A549 treated with AZD9567 at 1 μM for 4 hours (cell line): ENCODE measurements around the gene KIF11. TPM values are rescaled to one million over a fixed set of nuclear protein-coding genes. Genes with fewer than 3 reads are reported as not detected.

Experiments used
- total RNA-seq: library from RNA; stranded (reverse); fragments of 200-300 nt; extraction: Qiagen RNA extraction; gene quantifications from 5 replicates; pipeline ENCODE4 v1.2.3, GENCODE V29; 2022; ENCODE audit not compliant: insufficient read depth

The KIF11 gene
- total RNA-seq: 30.8 to 44.9 TPM (median 36.5 TPM) in 5 replicates

GRCh38 chr10:92592761-92593618 is at the start of gene KIF11:
Gene KIF11 (plus strand): TSS chr10:92593130. CDS start chr10:92593376, 246 bp downstream.

GRCh38 chr10:92573798-92574547 is 19.0 kb upstream of the KIF11 start, which contains the start of gene IDE:
Gene IDE (minus strand): TSS chr10:92574093. CDS start chr10:92574019, 74 bp downstream.

GRCh38 chr10:92689663-92690210 is 96.8 kb downstream of the KIF11 start, which contains the start of gene HHEX:
Gene HHEX (plus strand): TSS chr10:92689955. CDS start chr10:92689987, 32 bp downstream.

Other genes with a start within 250 kb of the KIF11 start
- 19.0 to 23.9 TPM (median 22.8 TPM) in 5 replicates for gene IDE, start 19.0 kb upstream of the KIF11 start, total RNA-seq
- gene HHEX, start 96.8 kb downstream of the KIF11 start, total RNA-seq: 12.9 to 14.2 TPM (median 13.2 TPM) in 5 replicates